SW480 (cell line): ENCODE results near the gene LARGE1.

Experiments
- DNase-seq: peaks from one replicate; pipeline ENCODE4 v3.0.0-alpha.2; 2016; ENCODE audit warnings: low spot score

The LARGE1 gene

GRCh38 chr22:33853200-33854097 lies 66.8 kb downstream of the LARGE1 start:
- peak; percentile 52 for DNase-seq

DNA sequence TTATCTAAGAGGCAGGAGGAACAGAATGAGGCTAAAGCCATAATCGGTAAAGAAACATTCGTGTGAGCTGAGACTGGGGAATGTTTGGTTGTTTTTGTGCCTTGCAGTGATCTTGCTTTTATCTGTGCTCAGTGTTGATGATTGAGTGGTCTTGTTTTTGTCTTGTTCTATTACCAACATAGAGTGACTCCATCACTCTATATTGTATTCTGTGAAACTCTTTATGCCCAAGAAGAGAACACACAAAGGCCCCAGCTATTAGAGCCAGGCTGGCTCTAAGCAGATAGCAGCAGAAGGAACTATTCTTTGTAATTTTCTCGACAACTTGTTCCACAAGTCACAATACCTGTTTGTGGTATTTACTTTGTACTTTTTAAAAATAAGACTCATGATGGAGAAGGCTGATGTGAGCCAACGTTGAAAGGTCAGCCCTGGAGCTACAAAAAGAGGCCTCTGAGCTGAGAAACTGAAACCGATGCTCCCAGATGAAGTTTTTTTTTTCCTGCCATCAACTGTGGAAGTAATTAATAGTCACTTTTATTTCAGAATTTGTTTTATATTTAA lies 68.4 kb downstream of the LARGE1 start:
- DNase-seq: no peak

DNA sequence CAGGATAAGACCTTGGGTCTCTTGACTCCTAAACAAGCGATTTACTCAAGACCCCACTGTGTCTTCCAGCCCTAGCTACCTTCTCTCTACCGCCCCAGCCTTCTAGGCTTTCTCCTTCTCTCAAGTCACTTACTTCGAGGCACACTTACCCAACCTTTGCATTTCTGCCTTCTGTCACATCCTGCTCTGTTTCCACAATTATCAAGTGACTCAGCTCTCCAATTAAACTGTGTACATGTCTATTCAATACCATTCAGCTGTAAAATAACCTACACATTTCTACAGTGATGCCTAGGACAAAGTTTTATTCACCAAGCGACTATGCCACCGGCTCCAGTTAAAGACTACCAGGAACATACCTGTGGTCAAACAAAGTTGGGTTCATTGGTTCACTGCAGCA lies 69.0 kb downstream of the LARGE1 start:
- DNase-seq: no peak

GRCh38 chr22:33850724-33851123 lies 69.6 kb downstream of the LARGE1 start:
- DNase-seq: no peak

- no peak for DNase-seq
Measured at GRCh38 chr22:33850193-33850592, 70.1 kb downstream of the LARGE1 start.

DNA sequence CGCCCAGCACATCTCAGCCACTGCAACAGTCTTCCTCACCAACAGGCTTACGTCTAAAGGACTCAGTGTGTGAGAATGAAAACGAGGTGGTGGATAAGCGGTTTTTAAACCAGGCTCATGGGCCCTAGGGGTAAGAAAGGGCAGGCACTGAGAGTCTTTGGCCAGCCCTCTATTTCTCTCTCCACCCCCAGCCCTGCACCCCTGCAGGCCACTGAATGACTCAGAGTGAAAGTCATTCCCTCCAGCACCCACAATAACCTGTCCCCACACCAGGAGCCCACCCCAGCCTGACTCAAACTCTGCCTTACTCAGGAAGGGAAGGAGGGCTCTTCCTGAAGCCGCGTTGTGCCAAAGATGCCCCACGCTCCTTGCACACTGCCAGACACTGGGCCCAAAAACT lies 72.0 kb downstream of the LARGE1 start:
- DNase-seq: no peak

DNA sequence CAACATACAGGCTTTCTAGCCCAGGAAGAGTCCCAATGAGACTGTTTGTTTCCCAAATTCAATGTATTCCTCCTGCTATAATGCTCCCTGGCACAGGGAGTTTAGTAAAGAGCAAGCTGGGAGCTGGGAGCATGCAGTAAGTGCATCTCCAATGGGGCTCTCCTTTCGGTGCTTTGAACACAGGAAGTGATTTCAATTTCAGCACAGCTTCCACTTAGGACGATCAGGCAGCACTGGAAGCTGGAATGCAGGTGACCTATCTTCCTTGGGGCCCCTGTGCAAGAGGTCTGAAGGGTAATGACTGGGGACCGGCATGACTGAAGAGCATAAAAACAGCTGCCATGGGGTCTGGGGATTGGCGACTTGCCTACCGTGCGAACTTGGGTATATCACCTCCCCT lies 76.0 kb downstream of the LARGE1 start:
- no peak for DNase-seq

DNA sequence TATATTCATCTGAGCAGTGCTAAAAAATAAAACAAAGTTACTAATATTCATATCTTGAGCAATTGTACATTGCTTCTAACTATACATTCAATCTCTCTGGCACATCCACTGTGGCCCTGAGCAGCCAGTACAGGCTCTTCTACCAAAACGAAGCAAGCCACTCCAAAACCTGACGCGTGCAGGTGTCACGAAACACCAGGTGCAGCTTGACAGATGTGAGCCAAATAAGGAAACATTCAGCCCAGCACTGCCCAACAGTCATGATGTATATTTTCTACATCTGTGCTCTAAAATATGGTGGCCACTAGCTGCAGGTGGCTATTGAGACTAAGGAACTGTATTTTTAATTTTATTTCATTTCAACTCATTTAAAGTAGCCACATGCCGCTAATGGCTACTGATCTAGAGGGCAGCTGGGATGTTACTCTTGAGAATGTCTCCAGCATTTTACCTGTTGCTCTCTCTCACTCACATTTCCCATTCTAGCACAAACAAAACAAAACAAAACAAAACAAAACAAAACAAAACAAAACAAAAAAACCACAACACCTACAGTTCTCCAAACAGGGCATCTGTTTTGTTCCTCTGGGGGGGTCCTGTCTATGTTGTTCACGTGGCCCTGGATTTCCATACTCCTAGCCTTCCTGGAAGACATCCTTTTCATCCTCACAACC lies 77.7 kb downstream of the LARGE1 start:
- DNase-seq: no peak

DNA sequence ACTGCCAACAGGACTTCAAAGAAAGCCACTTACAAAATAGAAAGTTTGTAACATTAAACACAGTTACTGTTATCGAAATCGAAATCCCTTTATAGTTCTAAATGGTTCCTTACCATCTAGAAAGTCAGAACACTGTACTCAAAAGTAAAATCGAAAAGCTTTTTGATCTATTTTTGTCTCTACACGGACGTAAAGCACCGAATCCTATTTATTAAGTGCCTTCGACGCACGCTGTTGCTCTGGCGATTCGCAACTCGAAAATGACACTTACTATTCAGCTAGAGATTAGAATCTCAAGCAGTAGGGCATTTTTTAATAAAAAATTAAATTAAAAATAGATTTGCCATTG lies 78.3 kb downstream of the LARGE1 start:
- no peak for DNase-seq

GRCh38 chr22:33841281-33842005 lies 78.8 kb downstream of the LARGE1 start:
- DNase-seq: no peak

- DNase-seq: no peak
Measured at GRCh38 chr22:33838644-33839043, 81.6 kb downstream of the LARGE1 start.

- DNase-seq: no peak
Measured at GRCh38 chr22:33837826-33838225, 82.5 kb downstream of the LARGE1 start.

DNA sequence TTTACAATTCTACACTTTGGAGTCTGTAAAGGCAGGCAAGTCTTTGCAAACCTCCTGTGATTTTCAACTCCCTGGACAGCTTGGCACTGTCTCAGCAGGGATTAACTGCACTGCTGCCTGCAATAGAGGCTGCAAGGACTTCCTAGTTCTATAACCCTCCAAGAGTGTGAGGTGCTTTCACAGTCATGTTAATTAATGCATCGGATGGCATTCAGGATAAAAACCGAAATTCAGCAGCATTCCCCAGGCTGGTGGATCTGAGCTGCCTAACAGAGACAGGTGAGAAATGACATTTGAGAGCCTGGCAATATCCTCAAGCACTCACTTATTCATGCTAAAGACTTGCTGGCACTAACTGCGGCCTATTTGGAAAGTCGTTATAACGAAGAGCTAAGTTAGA lies 85.0 kb downstream of the LARGE1 start:
- DNase-seq: no peak

DNA sequence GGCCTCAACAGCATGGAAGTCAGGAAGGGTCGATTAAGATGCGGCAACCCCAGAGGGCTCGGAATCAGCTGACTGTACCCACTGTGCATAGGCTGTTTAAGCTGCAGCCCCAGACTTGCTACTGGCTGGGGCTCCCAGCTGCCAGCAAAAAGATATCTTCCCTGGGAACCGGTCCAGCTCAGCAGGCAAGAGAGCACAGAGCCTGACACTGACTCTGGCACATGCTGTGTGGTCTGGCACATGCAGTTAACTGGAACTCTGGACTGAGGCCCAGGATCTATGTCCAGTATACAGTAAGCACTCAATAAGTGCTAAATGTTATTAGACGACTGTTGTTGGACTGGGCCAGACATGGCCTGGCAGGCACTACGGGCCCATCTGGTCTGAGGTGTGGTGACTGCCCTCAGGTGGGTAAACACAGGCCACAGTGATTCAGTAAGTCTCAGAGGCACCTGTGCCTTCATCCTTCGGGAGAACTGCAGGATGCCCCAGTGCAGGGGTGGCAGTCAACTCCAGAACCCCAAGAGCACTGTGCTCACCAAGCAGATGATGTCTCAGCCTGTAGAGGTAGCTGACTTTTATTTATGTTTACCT lies 87.6 kb downstream of the LARGE1 start:
- DNase-seq: no peak

DNA sequence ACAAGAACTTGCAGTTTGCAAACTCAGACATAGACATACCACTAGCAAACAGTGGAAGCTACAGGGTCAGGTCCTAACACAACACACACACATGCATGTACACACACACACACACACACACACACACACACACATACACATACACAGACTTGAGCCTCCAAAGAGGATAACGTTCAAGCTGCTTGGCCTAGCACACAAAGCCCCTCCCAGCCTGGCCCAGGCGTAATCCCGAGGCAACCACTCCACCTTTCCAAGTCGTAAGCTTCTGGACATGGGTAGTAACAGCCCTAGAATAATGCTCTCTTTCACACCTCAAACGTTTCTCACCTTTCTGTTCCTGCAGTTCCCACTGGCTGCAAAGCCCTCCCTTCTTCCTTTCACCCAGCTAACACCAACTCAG lies 88.6 kb downstream of the LARGE1 start:
- DNase-seq: no peak

DNA sequence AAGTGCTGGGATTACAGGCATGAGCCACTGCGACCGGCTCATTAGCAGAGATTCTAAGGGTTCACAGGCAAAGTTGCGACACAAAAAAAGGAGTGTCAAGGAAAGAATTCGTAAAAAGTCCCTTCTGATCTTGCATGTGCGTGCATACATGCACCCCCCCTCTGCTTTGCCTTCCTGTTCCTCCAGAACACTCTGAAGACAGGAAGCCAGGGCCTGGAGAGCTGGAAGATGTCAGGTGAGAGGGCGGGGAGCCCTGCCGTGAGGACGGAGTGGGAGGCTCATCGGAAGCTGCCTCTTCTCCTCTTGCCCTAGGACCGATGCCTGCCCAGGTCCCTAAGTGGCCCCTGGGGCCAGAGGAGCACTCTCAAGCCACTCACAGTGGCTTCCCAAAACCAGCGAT lies 89.1 kb downstream of the LARGE1 start:
- no peak for DNase-seq

DNA sequence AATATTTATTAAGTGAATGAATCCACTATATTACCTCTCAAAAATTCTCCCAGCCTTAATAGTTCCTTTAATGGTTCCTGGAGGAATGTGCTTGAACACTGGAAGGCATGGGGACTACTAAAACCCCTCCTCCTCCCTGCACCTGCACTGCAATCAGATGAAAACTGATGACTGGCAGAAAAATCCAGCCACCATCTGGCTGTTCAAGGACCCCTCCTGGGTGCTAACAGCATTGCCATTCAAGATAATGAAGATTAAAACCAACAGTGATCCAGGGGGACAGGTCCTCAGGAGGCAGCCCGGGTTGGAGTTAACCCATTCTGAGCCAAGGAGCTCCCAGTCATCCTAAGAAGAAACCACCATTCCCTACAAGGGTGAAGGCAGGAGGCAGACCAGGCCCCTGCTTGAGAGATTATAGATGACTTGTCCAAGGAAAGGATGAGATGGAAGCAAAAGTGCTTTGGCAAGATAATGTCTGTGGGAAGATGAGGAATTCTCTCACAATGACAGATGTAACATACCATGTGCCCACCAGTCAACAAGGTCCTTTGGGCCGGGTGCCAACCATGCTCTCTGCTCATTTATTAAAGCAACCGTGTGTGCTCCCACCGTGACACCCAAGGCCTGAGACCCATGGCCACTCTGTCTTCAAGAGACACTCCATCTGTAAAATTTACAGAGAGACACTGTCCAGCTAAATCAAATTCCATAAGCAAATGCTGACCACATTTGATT lies 90.6 kb downstream of the LARGE1 start:
- no peak for DNase-seq

DNA sequence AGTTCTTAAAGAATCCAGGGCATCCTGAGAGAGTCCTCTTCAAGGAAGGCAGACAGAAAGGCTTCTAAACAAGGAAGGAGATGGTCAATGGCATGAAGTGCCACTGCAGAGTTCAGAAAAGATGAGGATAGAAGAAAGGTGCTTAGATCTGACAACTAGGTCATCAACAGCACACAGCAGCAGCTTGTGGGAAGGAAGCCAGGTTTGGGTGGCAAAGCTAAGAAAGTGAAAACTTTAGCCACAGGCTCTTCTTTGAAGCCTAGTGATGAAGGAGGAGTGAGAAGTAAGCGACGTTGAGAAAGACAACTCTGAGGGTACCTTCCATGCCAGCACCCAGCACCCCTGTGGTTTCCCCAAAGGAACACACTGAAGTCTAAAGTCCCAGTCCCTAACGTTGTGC lies 92.0 kb downstream of the LARGE1 start:
- DNase-seq: no peak

DNA sequence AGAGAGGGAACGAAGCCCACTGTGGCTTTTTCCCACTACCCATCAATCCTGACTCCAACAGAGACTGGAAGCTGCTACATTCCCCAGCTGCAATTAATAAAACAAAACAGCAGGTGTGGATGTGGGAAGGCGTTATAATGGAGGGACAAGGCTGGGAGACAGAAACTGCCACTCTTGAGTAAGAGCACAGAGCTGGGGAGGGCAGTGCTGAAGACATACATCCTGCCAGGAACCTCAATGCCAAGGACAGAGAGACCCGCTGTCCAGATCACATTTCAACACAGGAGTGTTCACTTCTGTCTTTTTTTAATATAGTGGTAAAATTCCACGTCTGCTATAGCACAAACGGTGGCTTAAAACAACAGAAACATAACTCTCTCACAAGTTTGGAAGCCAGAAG lies 94.5 kb downstream of the LARGE1 start:
- no peak for DNase-seq

DNA sequence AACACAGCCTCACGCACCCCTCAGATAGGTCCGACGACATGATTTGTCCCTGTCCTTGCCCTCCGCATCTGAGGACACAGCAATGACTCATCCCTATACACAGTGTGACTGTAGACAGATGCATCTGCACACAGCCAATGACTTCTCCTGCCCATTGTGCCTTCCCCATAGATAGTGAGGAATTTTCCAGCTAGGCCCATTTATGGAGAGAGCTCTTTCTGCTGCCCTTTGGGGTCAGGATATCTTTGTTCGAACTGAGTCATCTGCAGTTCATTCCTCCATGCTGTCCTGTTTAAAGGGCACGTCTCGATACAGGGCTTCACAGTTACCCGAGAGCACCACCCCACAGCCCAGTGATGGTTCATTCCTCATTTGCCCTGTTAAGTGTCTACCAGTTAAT lies 96.7 kb downstream of the LARGE1 start:
- no peak for DNase-seq

- DNase-seq: no peak
Measured at GRCh38 chr22:33821290-33821689, 99.0 kb downstream of the LARGE1 start.

- DNase-seq: no peak
Measured at GRCh38 chr22:33819743-33820142, 100.5 kb downstream of the LARGE1 start.
